Activated T-helper 1 cell treated with Interleukin-2 at 50 U/mL for 16 hours (primary cell): Measurements from ENCODE around the gene DNAJC5.
"Not testable (repeated sequence)": the region's sequence is repeated elsewhere in the genome, so short reads cannot be mapped to it uniquely, and the experiment has no call there.

Source experiments
- DNase-seq: peaks from one replicate; pipeline ENCODE4 v3.0.0-alpha.2; 2020; ENCODE audit warnings: low read depth

The DNAJC5 gene

DNA sequence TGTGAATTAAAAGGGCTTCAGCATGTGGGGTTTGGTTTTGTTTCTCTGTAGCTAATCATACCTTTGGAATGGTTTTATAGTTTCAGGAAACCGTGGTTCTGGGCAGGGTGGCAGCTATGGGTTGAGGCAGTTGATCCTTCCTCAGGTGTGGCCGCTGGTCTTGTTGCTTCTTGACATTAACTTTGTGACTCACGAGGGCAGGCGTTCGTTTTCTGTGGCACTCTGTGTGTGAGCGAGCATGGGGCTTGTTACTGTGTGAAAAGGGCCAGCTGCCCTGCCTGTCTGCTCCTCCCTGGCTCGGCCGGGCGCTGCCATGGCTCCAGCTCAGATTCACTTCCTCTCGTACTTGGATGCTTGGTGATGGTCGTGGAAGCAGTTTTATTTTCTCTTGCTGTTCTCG lies 16.2 kb downstream of the DNAJC5 start:
- no peak for DNase-seq

DNA sequence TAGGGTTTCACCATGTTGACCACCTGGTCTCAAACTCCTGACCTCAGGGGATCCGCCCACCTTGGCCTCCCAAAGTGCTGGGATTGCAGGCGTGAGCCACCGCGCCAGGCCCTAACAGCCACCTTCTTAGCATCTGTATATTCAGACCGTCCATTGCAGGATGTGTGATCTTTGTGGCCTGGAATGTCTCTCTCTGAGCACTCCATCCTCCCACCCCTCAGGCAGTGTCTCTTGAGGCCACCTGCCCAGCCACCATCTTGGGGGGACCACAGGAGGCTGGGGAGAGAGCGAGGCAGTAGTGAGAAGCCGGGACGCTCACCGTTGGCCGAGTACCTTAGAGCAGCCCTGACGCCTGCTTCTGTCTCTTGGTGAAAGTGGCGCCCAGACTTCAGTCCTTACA lies 18.8 kb downstream of the DNAJC5 start:
- DNase-seq, result no peak

DNA sequence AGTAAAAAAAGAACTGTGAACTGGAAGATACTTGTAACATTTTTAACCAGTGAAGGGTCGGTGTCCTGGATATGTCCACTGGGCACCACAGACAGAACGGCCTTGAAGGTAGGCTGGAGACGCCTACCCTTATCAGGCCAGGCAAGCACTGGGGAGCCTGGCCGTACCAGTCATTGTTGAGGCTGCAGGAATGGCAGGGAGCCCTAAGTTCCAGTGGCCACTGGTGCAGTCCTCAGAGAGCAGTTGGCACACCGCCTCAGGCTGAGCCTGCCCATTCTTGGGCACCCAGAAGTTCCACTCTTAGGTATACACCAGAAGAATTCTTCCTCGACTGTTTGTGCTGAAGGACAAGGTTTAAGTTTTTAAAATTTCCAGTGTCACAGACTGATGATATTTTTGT lies 20.5 kb downstream of the DNAJC5 start:
- no peak for DNase-seq

DNA sequence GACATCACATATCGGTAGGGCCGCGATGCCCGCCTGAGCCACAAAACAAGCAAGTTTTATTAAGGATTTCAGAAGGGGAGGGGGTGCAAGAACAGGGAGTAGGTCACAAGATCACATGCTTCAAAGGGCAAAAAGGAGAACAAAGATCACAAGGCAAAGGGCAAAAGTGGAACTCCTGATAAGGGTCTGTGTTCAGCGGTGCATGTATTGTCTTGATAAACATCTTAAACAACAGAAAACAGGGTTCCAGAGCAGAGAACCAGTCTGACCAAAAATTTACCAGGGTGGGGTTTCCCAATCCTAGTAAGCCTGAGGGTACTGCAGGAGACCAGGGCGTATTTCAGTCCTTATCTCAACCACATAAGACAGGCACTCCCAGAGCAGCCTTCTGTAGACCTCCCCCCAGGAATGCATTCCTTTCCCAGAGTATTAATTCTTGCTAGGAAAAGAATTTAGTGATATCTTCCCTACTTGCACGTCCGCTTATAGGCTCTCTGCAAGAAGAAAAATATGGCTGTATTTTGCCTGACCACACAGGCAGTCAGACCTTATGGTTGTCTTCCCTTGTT lies 21.5 kb downstream of the DNAJC5 start:
- not testable (repeated sequence) for DNase-seq

DNA sequence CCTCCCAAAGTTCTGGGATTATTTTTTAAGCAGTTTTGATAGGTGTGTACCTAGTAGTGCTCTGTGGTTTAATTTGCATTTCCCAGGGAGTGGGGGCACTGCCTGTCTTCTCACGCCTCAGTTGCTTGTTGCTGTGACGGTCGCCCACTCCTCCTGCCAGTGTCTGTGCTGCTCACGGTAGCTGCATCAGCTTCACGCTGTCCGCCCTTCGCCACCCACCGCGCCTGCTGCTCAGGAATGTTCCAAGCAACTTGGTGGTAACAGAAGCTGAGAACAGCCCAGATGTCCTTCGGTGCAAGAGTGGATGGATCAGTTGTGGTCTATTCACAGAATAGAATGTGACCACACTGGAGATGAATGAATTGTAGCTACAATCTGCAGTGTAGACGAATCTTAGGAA lies 22.9 kb downstream of the DNAJC5 start:
- DNase-seq, result no peak

DNA sequence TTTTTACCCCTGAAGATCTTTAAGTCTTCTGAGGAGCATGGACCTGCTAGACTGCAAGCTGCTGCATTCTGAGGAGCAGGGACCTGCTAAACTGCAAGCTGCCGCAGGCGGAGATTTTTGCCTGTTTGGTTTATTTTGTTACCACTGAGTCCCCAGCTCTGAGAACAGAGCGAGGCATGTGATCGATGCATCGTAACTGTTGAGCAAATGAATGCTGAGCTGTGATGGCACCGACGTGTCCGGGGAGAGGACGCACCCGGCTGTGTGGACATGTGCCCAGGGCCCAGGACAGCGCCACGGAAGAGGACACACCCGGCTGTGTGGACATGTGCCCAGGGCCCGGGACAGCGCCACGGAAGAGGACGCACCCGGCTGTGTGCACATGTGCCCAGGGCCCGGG lies 24.2 kb downstream of the DNAJC5 start:
- no peak for DNase-seq

DNA sequence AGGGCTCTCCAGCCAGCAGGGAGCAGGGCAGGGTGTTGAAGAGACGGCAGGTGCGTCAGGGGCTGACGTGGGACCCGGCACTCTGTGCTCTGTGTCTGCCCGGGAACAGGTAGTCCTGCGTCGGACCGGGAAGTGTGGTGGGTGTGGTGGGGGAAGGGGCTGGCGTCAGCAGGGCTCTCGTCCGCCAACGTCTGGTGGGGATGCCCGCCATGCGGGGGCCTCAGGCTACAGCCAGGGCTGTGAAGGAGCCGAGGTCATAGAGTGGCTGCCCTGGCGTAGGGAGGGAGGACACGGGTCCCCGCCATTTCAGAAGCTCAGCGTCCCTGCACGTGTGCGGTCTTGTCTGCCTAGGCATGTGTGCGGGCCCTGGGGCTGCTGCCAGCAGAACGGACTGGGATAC lies 25.3 kb downstream of the DNAJC5 start:
- no peak for DNase-seq

DNA sequence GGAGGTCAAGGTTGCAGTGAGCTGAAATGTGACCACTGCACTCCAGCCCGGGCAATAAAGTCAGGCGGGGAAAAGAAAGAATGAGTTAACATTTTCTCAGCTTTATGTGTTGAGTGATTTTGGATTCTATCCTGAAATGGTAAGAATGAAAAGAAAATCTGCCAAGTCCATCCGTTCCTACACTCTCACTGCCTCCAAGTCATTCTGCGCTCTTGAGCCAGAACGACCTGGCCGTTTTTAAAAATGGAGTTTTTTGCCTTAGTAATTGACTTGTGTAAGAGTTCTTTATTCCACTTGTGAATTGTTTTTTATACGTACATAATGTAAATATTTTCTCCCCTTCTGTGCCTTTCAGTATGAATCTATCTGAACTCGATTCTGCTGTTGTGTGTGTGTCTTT lies 28.7 kb downstream of the DNAJC5 start:
- DNase-seq, result no peak

DNA sequence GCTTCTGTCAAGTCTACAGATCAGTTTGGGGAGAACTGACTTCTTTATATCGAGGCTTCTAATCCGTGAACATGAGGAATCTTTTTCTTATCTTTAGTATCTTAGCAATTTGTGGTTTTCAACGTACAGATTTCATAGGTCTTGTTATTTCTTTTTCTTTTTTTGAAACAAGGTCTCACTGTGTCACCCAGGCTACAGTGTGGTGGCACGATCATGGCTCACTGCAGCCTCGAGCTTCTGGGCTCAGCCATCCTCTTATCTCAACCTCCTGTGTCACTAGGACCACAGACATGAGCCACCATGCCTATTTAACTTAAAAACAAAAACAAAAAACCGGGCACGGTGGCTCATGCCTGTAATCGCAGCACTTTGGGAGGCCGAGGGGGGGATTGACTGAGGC lies 29.3 kb downstream of the DNAJC5 start:
- no peak for DNase-seq

DNA sequence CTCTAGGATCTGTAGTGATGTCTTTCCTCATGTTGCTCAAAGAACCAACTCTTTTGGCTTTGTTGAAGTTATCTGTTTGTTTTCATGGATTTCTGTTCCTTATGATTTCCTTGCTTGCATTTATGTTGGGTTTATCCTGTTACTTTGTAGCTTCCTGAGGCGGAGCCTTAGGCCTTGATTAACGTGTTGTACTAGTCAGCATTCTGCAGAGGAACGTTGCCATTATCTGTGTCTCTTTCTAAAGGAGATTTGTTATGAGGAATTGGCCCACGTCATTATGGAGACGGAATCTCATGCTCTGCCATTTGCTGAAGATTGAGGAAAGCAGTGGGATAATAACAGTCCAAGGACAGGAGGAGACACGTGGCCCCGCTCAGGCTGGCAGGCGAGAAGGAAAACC lies 31.4 kb downstream of the DNAJC5 start:
- no peak for DNase-seq

DNA sequence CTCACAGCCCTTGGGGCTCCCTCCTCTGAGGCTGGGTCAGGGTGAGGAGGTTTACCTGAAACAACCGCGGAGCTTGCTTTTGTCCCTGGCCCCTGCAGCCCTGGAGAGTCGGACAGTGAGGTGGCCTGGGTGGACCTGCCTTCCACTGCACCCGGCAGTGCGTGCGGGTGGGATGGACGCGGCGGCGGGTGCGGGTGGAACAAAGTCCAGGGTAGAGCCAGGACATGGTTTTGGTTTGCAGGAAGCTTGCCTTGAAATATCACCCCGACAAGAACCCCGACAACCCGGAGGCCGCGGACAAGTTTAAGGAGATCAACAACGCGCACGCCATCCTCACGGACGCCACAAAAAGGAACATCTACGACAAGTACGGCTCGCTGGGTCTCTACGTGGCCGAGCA lies 34.1 kb downstream of the DNAJC5 start:
- no peak for DNase-seq

DNA sequence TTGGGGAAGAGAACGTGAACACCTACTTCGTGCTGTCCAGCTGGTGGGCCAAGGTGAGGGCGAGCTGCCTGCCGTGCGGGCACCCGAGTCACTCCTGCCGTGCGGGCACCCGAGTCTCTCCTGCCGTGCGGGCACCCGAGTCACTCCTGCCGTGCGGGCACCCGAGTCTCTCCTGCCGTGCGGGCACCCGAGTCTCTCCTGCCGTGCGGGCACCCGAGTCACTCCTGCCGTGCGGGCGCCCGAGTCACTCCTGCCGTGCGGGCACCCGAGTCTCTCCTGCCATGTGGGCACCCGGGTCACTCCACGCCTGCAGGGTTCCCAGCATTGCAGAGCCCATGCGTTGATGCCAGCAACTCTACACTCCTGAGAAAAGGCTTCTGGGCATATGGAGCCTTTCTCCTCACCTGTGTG lies 34.6 kb downstream of the DNAJC5 start:
- not testable (repeated sequence) for DNase-seq

DNA sequence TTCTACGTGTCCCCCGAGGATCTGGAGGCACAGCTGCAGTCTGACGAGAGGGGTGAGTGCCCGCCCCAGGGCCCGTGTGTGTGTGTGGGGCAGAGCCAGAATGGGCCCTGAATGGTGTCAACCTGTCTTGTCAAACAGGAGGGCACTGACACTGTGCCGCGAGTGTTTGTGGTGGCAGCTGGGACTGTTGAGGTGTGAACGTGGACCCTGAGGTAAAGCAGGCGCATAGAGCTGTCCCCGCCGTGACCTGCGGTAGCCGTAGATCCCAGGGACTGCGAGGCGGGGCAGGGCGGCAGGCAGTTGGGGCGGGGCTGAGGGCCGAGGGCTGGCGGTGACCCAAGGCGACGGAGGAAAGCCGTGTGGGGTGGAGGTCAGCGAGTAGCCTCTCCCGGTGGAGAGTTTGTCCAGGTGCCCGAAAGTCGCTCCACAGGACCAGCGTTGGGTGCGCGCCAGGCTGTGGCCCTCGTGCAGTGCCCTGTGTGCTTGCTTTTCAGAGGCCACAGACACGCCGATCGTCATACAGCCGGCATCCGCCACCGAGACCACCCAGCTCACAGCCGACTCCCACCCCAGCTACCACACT lies 36.1 kb downstream of the DNAJC5 start:
- DNase-seq, result no peak

DNA sequence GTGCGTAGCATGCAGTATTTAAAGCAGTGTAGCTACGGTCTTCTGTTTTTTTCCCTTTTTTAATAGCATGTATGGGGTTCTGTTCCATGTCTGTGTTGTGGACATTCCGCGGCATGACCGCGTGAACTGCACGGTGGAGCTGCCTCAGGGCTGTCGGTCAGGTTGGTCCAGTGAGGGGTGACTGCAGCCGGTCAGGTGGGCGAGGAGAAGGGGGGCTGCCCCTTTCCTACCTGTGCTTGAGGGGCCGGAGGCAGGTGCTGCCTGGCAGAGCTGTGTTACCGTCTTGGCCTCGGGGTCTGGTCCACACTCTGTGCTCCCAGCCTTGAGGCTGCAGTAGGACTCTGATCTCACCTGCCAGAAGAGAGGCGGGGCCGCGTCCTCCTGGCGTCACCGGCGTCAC lies 36.8 kb downstream of the DNAJC5 start:
- DNase-seq, result no peak

DNA sequence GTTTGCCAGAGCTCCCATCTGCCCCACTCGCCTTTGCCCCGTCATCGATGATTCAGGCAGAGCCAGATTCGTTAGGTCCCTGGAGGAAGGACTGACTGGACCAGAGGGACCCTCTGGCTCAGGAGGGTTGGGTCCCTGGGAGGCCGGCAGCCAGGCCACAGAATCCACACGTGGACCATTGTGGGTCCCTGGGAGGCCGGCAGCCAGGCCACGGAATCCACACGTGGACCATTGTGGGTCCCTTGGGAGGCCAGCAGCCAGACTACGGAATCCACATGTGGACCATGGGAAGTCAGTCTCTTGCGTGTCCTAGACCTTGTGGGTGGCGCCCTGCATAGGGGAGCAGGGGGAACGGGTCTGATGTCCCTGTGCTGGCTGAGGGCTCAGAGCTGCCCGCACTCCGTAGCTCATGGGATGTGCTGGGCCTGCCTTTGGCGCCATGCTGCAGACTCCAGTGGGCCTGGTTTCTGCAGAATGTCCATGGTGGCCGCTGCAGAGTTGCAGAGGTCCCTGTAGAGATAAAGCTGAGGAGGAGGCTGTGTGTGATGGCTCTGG lies 37.8 kb downstream of the DNAJC5 start:
- DNase-seq, result no peak

DNA sequence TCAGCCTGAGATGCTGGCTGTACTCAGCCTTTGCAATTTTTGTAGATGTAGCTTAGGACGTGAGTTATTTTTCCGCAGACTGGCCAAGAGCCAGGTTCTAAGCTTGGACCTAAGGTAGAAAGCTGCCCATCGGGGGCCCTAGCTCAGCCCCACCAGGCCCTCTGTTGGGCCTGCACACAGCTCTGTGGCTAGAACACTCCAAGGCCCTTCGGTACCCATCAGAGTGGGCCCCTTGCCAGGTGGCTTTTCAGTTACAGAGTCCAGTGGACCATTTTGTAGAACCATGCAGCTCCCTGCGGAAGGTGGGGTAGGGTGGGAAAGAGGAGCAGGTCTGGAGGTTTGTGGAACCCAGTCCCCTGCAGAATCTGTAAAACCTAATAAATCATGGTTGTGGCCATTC lies 38.7 kb downstream of the DNAJC5 start:
- DNase-seq, result no peak

DNA sequence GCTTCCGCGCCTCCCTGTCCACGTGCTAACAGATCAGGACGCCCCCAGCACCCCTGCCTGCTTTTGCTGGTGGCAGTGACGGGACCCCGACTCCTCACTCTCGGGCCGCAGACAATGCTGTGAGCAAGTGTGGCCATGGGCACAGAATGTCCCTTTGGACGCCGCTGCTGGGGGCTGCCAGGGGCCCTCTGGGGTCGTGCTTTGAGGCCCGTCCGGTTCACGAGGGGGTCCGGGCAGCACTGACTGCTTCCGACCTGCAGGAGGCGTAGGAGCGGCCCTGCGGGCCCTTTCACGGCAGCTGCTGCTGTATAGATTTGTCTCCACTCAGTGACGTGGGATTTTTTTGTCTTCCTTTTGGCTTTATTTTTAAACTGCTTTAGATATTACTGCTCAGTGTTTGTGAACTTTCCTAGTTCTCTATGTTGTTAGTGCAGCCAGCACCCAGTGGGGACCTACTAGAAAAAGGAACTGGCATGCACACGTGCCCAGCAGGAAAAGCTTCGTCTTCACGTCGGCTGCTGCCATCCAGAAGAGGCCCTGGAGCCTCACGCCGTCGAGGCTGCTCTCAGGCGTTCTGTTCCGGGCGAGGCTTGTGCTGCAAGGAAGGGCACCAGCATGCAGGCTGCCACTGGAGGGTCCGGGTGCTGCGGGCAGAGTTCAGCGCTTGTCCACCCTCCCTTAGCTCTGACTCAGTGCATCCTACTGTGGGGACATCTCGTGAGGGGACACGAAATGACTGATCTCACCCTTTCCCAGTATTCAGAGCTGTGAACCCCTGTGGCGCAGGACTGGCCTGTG lies 39.5 kb downstream of the DNAJC5 start:
- DNase-seq, result no peak

DNA sequence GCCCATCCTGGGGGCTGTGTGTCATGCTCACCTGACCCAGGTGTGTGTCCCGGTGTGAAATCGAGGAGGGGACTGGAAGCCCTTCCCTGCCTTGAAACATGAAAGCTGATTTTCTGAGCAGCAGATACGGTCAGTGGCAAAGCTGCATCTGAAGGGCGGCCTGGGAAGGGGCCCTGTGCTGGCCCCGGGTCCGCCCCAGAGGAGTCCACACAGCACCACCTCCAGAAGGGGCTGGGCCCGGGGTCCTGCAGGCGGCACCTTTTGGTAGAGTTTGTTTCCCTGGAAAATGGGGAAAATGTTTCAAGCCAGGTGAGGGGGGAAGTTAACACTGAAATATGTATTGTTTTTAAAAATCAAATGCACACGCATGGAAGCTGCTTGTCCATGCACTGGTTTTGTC lies 40.5 kb downstream of the DNAJC5 start:
- no peak for DNase-seq

DNA sequence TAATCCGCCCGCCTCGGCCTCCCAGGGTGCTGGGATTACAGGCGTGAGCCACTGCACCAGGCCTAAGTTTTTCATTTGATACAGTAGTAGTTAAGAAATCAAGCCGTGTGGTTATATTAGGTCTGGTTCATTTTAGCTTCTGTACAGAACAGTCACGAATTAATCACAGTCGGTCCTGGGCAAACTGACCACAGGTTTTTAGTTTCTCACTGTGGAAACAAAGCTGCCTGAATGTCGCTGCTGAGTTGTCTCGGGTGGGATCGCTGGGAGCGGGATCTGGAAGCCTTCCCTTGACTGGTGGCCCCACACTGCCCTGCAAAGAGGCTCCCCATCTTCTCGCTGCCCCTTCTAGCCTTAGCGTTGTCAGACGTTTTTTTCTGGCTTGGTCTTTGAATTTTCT lies 42.7 kb downstream of the DNAJC5 start:
- DNase-seq, result no peak

DNA sequence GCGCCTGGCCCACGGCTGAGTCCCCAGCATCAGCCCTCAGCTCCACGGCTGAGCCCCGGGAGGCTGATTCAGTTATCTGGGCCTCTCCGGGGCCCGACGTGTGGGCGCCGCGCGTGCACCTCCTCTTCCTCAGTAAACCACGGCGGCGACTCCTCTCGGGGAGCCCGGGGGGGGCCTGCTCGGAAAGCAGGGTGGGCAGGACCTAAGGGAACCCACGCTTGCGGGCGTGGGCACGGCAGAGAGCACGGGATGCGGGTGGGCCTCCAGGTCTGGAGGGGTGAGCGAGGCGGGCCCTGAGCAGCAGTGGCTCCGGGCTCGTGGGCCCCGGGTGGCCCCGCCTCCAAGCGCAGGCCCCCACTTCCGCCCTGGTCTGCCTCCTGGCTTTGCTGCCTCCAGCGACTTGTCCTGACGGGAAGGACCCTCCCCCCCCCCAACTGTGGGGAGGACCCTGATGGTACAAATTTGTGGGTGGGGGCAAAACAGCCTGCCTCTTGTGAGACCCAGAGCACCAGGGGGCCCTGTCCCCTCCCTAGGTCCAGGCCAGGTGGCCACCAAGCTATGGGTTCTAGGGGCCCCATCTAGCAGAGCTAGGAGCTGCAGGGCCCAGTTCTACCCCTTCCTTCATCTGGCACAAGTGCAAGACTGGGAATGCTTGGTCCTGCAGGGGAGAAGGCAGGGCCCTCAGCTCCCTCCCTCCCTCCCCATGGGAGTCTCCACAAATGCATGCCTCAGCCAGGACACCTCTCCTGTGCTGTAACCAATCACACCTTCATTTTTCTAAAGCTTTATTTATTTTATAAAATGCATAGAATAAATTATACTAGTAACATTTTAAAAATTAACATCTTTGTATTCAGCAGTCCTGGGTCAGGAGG lies 44.4 kb downstream of the DNAJC5 start:
- DNase-seq, result no peak

DNA sequence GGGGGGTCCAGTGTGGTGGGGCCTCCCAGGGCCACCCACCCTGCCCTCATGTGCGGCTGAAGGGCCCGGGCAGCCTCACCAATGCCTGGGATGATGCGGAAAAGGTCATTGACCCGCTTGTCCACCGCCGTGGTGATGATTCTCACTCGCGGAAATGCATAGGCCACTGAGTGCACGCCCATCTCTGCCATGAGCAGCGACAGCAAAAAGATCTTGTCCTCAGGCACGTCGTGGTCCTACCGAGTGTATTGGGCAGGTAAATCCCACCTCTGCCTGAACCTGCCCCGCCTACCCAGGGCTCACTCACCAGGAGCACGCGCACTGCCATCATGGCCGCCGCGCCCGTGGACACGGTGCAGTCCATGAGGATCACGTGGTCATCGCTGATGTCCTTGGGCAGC lies 45.1 kb downstream of the DNAJC5 start:
- no peak for DNase-seq

DNA sequence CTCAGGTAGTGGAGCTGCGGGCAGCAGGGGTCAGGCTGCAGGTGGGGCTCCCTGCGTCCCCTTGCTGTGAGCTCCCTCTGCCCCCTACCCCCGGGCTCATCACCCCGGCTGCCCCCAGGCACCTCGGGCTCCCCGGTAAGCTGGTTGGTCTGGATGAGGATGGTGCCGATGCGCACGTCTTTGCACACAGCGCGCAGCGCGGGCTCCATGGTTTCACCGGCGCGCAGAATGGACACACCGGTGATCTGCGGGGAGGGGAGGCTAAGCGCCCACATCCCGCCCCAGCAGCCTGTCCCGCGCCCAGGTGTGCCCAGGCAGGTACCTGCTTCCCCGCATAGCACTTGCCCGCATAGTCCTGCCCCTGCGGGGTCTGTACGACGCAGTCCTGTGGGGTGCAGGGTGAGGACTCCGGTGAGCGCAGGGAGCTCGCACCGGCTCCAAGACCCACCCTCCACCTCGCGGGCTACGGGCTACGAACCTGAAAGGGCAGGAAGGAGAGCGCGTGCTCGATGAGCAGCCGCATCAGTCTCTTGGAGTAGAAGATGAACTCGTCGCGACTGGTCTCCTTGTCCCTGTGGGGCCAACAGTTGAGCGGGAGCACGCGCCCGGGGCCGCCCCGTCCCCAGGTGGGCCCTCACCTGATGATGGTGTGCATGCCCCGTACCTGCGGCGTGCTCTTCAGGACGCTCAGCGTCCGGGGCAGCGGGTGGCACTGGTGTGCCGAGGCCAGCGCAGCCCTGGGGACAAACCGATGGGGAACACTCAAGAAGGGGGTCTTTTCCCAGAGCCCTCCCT lies 45.7 kb downstream of the DNAJC5 start:
- DNase-seq, result no peak
